HUES64 (cell line): Measurements from ENCODE around the gene HSPG2.

Experiments
- H3K27ac ChIP-seq: 2 replicates; pipeline ENCODE4 v1.7.0; 2013; ENCODE audit warnings: low read depth, low read length, inconsistent platforms
- H3K27me3 ChIP-seq: 2 replicates; pipeline ENCODE4 v1.6.1; 2013; ENCODE audit warnings: mild to moderate bottlenecking, low read length; ENCODE audit not compliant: insufficient read depth
- H3K36me3 ChIP-seq: 2 replicates; pipeline ENCODE4 v1.6.1; 2013; ENCODE audit warnings: mild to moderate bottlenecking, low read length; ENCODE audit not compliant: insufficient read depth
- H3K4me1 ChIP-seq: 2 replicates; pipeline ENCODE4 v1.6.1; 2013; ENCODE audit warnings: mild to moderate bottlenecking, low read length, moderate library complexity; ENCODE audit not compliant: insufficient read depth
- H3K4me3 ChIP-seq: 2 replicates; pipeline ENCODE4 v1.5.1; 2013; ENCODE audit warnings: mild to moderate bottlenecking, low read length, moderate library complexity
- H3K9ac ChIP-seq: 2 replicates; pipeline ENCODE4 v1.6.1; 2013; ENCODE audit warnings: mild to moderate bottlenecking, low read depth, low read length
- H3K9me3 ChIP-seq: 2 replicates; pipeline ENCODE4 v1.6.1; 2013; ENCODE audit warnings: low read depth, low read length; ENCODE audit not compliant: insufficient read depth
- WGBS: fragments of 150-250, 120-280 bp; methylation state at CpG from one replicate; pipeline ENCODE4 v1.1.7; 2013; ENCODE audit warnings: missing lambda C conversion rate; 5-methylcytosine and 5-hydroxymethylcytosine counted together

The HSPG2 gene

DNA sequence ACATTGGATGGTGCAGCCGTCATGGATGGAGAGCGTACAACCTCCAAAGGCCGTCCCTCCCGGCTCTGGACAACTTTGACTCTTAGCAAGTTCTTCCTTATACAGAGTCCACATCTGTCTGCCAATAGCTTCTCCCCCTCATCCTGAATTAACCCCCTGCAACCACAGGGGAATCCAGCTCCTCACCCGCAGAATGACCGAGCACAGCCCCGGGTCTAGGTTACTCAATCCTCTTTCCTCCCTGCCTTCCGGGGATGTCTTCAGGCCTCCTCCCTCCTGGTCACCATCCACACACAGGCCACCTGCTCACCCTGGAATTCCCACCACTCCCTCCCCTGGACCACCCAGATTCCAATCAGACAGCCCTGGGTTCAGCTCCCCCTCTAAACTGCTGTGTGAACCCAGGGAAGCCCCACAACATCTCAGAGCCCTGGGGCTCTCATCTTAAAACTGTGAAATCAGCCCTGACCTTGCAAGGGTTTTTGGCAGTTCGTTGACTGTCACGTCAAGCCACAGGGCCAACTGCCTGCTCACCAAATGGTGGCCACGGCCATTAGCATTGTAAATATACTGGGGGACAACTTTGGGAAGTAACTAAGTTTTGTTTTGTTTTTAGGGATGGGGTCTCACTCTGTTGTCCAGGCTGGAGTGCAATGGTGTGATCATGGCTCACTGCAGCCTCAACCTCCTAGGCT is 54.2 kb downstream of the HSPG2 start:
- H3K9ac ChIP-seq = no peak overlapping the region
- WGBS = 94% methylated on average over 11 of the region's 11 CpGs
- H3K27me3 ChIP-seq = no peaks in the 10 kb centered on the region
- no peak overlapping the region for H3K27ac ChIP-seq
- peaks cover 71% of the 10 kb centered on the region for H3K36me3 ChIP-seq
- H3K4me1 ChIP-seq = no peaks in the 10 kb centered on the region
- H3K9me3 ChIP-seq = no peaks in the 10 kb centered on the region
- no peak overlapping the region for H3K4me3 ChIP-seq

DNA sequence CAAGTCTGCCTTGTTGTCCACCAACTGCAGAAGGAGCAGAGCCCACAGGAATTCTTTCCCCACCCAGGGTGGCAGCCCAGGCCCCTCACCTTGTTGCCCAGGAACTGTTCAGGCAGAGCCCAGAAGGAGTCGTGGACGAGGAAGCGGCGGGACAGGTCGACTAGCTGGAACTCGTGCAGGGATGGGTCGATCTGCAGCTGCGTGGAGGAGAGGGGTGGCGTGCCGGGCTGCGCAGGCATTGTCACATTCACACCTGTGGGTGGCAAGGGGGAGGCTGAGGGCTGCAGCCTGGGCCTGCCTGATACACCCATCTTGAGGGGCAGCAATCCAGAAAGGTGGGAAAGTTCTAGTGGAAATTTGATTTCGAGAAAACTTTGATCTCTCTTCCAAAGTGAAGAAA is 55.9 kb downstream of the HSPG2 start:
- WGBS = 97% methylated on average over 12 of the region's 12 CpGs
- Histone ChIP-seq H3K4me3 (no peak overlapping the region), H3K36me3 (peaks cover 69% of the 10 kb centered on the region)

DNA sequence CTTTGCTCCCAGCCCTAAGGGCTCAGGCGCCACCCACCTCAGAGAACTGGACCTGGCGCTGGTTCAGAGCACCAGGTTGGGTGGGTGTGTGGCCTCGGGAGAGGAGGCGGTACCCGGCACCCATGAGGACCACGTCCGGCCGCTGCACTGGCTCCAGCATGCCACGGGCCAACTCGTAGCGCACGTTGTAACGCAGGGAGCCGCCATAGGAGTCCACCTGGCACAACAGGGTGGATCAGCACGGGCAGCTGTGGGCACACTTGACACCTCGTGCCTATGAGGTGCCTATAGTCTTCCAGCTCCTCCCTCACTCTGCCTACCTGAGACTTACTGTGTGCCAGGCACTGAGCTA is 56.5 kb downstream of the HSPG2 start:
- Histone ChIP-seq H3K27ac (no peak overlapping the region), H3K4me1 (no peaks in the 10 kb centered on the region), H3K9me3 (no peaks in the 10 kb centered on the region), H3K36me3 (peaks cover 68% of the 10 kb centered on the region), H3K4me3 (no peak overlapping the region), H3K27me3 (no peaks in the 10 kb centered on the region), H3K9ac (no peak overlapping the region)
- 96% methylated on average over 16 of the region's 16 CpGs for WGBS

More for the DNA sequence above, 55.9 kb downstream of the HSPG2 start:
- Histone ChIP-seq H3K9ac (no peak overlapping the region), H3K4me1 (no peaks in the 10 kb centered on the region), H3K27ac (no peak overlapping the region), H3K9me3 (no peaks in the 10 kb centered on the region), H3K27me3 (no peaks in the 10 kb centered on the region)

DNA sequence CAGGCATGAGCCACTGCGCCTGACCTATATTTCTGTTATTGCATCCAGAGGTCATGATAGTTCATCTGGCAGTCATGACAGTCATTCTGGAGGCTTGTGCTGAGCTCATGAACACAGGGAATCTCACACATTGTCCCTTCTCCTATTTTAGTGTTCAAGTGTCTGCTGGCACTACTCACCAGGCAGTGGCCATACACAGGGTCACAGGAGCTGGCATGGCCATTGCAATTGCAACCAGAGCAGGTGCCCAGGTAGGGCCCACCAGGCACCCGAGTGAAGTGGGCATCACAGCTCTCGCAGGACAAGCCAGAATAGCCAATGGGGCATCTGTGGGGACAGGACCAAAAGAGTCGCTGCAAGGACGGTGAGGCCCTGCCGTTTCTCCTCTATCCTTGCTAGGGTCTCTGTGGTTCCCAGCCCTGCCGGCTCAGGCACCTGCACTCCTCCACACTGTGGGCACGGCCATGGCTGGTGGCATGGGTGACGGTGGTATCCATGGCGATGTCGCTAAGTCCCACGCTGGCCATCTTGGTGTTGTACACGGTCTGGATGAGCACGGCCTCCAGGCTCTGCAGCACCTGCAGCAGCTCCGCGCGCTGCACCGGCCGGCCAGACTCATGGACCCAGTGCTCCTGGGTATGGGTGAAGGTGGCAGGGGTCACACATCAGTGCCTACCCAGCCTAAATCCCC is 57.0 kb downstream of the HSPG2 start:
- WGBS = 96% methylated on average over 19 of the region's 19 CpGs
- Histone ChIP-seq H3K27me3 (no peaks in the 10 kb centered on the region), H3K4me1 (no peaks in the 10 kb centered on the region), H3K9ac (no peak overlapping the region), H3K27ac (no peak overlapping the region), H3K9me3 (no peaks in the 10 kb centered on the region), H3K36me3 (peaks cover 68% of the 10 kb centered on the region), H3K4me3 (no peak overlapping the region)

DNA sequence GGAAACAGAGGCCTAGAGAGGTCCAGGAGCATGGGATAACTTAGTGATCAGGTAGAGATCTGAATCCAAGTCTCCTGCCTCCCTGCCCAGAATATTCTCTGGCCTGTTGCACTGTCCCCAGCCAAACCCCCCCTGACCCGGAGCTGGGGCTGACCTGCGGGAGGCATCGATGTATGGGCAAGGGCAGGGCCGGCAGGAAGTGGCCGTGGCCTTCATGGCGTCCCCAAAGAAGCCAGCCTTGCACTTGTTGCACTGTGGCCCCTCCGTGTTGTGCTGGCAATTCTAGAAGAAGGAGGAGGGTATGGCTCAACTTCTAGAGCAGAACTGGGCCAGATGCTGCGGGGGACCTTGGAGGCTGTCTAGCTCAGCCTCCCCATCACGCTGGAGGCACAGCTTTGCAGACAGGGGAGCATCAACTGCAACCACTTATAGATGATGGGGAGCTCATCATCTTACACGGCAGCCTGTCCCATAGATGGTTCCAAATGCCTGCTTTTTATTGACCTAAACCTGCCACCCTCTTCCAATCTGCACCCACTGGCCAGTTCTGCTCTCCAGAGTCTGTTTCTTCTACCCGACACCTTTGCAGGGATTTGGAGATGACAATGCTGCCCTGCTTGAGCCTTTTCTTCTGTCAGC is 58.2 kb downstream of the HSPG2 start:
- Histone ChIP-seq H3K4me1 (no peaks in the 10 kb centered on the region), H3K36me3 (peaks cover 71% of the 10 kb centered on the region), H3K27me3 (no peaks in the 10 kb centered on the region), H3K4me3 (no peak overlapping the region), H3K27ac (no peak overlapping the region), H3K9ac (no peak overlapping the region), H3K9me3 (no peaks in the 10 kb centered on the region)
- WGBS = 96% methylated on average over 11 of the region's 11 CpGs

DNA sequence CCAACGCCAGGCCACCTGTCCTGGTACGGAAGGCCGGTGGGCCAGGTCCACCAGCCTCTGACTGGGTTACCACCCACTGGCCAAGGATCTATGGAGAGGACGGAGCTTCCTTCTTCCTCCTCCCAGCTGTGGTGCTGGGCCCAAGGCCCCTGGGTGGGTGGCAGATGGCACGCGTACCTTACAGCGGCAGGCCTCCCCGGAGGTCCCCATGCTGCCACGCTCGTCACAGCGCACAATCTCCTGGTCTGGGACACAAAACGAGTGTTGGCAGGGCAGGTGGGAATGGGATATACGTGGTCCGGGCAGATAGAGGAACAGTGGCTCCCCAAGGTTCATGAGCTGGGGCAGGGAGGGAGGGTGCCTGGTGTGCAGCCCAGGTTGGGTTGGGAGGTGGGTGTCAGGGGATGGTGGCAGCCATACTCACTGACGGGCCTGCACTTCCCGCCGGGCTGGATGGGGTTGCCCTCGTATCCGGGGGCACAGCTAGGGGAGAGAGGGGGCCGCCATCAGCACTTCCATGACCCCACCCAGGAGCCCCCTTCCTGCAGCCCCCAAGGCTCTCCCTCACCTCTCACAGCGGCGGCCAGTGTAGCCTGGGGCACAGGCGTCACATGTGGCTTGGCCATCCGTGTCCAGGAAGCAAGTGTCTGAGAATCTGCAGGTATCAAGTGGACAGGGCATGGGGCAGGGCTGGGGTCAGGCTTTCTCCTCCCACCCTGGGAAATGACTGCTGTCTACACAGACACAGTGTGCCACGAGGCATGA is 58.9 kb downstream of the HSPG2 start:
- Histone ChIP-seq H3K27me3 (no peaks in the 10 kb centered on the region), H3K9ac (no peak overlapping the region), H3K36me3 (peaks cover 76% of the 10 kb centered on the region), H3K4me1 (no peaks in the 10 kb centered on the region), H3K4me3 (no peak overlapping the region), H3K27ac (no peak overlapping the region), H3K9me3 (no peaks in the 10 kb centered on the region)
- 96% methylated on average over 24 of the region's 25 CpGs for WGBS

DNA sequence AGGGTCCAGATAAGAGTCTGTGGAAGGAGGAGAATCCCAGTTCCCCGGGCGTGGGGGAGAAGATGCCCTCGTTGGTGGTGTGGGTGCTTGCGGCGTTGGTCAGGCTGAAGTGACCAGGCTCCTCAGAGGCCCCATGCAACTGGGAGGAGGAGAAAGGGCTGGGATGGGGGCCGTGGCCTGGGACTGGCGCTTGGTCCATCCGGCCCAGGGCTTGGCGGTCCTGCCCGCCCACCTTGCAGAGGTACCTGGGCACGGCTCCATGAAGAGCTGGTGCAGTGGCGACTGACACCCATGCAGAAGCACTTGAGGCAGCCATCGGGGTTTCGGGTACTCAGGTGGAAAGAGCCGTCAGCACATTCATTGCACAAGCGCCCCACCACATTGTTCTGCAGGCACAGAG is 60.8 kb downstream of the HSPG2 start:
- Histone ChIP-seq H3K36me3 (peaks cover 91% of the 10 kb centered on the region), H3K9ac (no peak overlapping the region)
- WGBS = 94% methylated on average over 16 of the region's 16 CpGs

DNA sequence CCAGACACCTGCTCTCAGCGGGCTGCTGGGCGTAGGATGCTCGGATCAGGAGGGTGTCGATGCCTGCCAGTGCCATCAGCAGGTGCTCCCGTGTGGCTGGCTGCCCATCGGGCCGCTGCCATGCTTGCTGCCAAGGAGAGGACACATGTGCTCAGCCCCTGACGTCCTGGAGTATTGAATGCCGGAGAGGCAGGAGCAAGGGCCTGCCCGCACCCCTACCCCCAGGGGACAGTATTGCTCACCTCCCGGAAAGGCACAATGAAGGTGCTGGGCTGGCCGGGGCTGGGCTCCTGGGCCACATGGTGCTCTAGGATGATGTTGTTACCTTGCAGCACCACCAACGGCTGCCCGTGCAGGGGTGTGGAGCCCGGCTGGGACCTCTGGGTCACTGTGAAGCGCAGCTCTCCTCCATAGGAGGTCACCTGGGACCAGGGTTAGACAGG is 61.5 kb downstream of the HSPG2 start:
- H3K4me3 ChIP-seq = no peak overlapping the region
- H3K9me3 ChIP-seq = no peaks in the 10 kb centered on the region
- H3K27ac ChIP-seq = no peak overlapping the region
- H3K4me1 ChIP-seq = no peaks in the 10 kb centered on the region
- H3K9ac ChIP-seq = no peak overlapping the region
- no peaks in the 10 kb centered on the region for H3K27me3 ChIP-seq
- 94% methylated on average over 16 of the region's 16 CpGs for WGBS
- H3K36me3 ChIP-seq = peaks cover 87% of the 10 kb centered on the region

More for the DNA sequence above, 60.8 kb downstream of the HSPG2 start:
- Histone ChIP-seq H3K4me3 (no peak overlapping the region), H3K9me3 (no peaks in the 10 kb centered on the region), H3K4me1 (no peaks in the 10 kb centered on the region), H3K27ac (no peak overlapping the region), H3K27me3 (no peaks in the 10 kb centered on the region)

DNA sequence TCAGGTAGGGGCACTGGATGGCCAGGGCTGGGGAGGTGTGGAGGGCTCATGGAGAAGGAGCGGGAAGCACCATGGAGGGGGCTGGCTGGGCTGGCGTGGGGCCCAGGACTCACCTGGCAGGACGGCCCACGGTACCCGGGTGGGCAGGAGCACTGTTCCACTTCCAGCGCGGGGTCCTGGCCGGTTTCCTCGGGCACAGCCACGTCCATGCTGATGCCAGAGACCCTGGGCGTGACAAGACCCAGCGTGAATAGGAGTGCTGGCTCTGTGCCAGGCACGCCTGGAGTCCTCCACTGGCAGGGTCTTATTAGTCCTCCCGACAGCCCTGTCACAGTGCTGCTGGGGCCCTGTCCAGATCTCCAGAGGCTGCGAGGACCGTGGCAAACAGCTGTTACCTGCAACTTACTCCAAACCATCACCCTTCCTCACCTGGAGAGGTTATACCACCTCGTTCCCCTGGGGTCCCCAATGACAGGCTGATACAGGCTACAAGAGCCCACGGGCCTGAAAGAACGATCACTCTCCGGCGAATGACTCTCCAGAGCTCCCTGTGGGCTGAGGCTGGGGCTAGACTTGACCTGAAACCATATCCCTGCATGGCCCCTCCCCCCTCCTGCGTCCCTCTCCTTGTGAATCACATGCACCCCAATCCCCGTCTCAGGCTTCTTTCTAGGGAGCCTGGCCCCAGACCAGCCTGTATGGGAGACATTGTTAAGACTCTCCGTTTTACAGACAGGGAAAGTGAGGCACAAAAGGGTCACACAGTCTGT is 62.1 kb downstream of the HSPG2 start:
- Histone ChIP-seq H3K9me3 (no peaks in the 10 kb centered on the region), H3K4me3 (no peak overlapping the region), H3K4me1 (no peaks in the 10 kb centered on the region), H3K9ac (no peak overlapping the region), H3K27me3 (no peaks in the 10 kb centered on the region), H3K27ac (no peak overlapping the region), H3K36me3 (peaks cover 85% of the 10 kb centered on the region)
- 96% methylated on average over 24 of the region's 24 CpGs for WGBS

DNA sequence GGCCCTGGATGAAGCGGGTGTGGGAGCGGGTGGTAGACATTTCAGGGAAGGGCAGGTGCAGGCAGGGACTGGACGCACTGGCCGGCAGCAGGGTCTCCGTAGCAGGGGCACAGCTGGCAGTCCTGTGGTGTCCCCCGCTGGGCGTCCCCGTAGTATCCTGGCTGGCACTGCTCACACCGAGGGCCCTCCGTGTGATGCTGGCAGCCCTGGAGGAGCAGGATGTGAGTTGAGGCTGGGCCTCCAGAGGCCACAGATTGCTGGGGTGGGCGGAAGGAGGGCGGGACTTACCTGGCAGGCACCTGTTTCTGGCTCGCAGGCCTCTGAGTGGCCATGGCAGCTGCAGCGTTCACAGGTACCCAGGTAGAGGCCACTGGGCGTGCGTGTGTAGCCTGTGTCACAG is 62.8 kb downstream of the HSPG2 start:
- Histone ChIP-seq H3K36me3 (peaks cover 80% of the 10 kb centered on the region), H3K9ac (no peak overlapping the region), H3K4me1 (no peaks in the 10 kb centered on the region), H3K27ac (no peak overlapping the region), H3K9me3 (no peaks in the 10 kb centered on the region), H3K27me3 (no peaks in the 10 kb centered on the region), H3K4me3 (no peak overlapping the region)
- 95% methylated on average over 15 of the region's 16 CpGs for WGBS
